SU-DHL-6 (cell line): ENCODE measurements around the gene LRRC63.

ENCODE experiments used
- EZH2phosphoT487 ChIP-seq: fragments of 200-600 bp; sonication (generic), shearing (Covaris generic); conservative IDR thresholded peaks from 2 replicates; pipeline ENCODE4 v1.6.1; 2018; ENCODE audit warnings: mild to moderate bottlenecking, antibody characterized with exemption, low read length, moderate library complexity, mixed read lengths
- TF ChIP-seq, protein P1 (sequence below): fragments of 200-600 bp; sonication (generic); IDR thresholded peaks from one replicate; pipeline ENCODE4 v1.5.1; 2017; ENCODE audit warnings: antibody characterized with exemption, mild to moderate bottlenecking, low read length, moderate library complexity; ENCODE audit not compliant: insufficient read depth, poor library complexity, severe bottlenecking

GRCh38 chr13:46198696-46199193 lies 13.0 kb upstream of the LRRC63 start:
- TF ChIP-seq, protein P1, sequence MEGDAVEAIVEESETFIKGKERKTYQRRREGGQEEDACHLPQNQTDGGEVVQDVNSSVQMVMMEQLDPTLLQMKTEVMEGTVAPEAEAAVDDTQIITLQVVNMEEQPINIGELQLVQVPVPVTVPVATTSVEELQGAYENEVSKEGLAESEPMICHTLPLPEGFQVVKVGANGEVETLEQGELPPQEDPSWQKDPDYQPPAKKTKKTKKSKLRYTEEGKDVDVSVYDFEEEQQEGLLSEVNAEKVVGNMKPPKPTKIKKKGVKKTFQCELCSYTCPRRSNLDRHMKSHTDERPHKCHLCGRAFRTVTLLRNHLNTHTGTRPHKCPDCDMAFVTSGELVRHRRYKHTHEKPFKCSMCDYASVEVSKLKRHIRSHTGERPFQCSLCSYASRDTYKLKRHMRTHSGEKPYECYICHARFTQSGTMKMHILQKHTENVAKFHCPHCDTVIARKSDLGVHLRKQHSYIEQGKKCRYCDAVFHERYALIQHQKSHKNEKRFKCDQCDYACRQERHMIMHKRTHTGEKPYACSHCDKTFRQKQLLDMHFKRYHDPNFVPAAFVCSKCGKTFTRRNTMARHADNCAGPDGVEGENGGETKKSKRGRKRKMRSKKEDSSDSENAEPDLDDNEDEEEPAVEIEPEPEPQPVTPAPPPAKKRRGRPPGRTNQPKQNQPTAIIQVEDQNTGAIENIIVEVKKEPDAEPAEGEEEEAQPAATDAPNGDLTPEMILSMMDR: no peak
- no peak for TF ChIP-seq EZH2phosphoT487
